GM19025 (cell line): ENCODE results near the gene SPTY2D1.
"Not testable (repeated sequence)": the region's sequence is repeated elsewhere in the genome, so short reads cannot be mapped to it uniquely, and the experiment has no call there.

Experiments
- ATAC-seq: cut with Tn5 transposase; IDR thresholded peaks from one replicate; pipeline ENCODE4 v1.9.1; 2021; ENCODE audit warnings: mild to moderate bottlenecking, low read depth, moderate library complexity; ENCODE audit not compliant: unreplicated experiment

SPTY2D1 gene

DNA sequence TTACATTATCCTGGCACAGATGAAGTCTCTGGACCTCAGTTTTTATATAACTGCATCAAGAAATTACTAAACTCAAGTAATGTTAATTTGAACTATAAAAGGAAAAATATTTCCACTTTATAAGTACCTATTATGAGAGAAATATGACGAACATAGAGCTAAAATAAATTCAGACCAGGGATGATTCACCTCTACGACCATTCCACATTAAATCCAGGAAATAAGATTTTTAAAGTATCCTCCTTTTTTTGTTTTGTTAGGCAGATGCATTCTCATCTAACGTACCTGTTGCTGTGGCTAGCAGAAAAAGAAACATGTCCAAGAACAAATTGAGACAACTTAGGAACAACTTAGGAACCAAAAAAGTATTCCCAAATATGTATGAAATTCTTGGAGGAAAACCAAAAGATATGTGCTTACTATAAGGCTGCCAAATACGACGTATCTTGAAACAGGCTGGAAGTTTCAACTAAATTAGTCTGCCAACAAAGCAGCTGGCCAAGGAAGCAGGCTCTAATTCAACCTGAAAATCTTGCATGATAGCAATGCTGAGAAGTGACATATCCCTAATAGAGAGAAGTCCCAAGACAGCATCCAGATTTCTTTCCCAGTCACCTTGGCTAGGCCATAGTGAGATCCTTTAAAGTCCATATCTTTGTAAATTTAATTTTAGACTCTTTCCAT lies 15.7 kb downstream of the SPTY2D1 start:
- no peak for ATAC-seq

DNA sequence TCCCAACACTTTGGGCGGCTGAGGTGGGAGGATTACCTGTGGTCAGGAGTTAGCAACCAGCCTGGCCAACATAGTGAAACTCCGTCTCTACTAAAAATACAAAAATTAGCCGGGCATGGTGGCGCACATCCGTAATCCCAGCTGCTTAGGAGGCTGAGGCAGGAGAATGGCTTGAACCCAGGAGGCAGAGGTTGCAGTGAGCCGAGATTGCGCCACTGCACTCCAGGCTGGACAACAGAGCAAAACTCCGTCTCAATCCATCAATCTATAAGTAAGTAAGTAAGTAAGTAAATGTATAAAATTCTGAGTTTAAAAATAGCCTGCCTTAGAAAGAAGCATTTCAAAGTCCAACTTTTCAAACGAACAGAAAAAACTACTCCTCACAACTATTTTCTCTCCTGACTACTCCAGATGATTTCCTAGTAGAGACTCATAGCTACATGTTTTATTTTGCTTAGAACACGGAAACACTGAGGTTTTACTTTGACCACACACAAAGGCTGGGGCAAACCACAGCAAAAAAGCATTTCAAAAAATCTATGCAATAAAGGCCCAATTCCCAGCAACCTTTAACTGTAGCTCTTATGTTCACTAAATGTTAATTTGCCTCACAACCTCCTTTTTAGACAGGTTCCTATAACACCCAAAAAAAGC lies 16.3 kb downstream of the SPTY2D1 start:
- ATAC-seq: no peak

GRCh38 chr11:18615628-18616392 lies 18.3 kb downstream of the SPTY2D1 start:
- ATAC-seq: peak; percentile 81

GRCh38 chr11:18614667-18615066 lies 19.5 kb downstream of the SPTY2D1 start:
- ATAC-seq: no peak

GRCh38 chr11:18612394-18612793 lies 21.7 kb downstream of the SPTY2D1 start:
- ATAC-seq: no peak

DNA sequence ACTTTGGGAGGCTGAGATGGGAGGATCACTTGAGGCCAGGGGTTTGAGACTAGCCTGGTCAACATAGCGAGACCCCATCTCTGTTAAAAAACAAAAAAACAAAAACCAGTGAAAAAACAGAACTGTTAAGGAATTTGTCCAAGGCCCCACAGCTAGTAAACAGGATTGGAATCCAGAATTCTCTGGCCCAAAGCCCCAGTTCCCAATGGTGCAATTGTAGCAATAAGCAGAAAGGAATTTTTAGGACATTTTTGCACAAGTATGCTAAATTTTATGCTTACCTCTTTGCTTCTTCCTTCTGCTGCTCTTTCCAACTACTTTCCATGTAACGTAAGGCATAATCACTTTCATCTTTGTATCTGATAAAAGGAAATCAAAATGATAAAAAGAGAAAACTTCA lies 22.9 kb downstream of the SPTY2D1 start:
- ATAC-seq: no peak

- ATAC-seq: no peak
Measured at GRCh38 chr11:18608376-18608775, 25.8 kb downstream of the SPTY2D1 start.

- ATAC-seq: no peak
Measured at GRCh38 chr11:18600915-18601569, 33.1 kb downstream of the SPTY2D1 start.

- ATAC-seq: no peak
Measured at GRCh38 chr11:18599739-18600230, 34.4 kb downstream of the SPTY2D1 start, which contains the start of gene MISFA. Gene MISFA (plus strand): TSS chr11:18599789. CDS start chr11:18599929, 140 bp downstream.

DNA sequence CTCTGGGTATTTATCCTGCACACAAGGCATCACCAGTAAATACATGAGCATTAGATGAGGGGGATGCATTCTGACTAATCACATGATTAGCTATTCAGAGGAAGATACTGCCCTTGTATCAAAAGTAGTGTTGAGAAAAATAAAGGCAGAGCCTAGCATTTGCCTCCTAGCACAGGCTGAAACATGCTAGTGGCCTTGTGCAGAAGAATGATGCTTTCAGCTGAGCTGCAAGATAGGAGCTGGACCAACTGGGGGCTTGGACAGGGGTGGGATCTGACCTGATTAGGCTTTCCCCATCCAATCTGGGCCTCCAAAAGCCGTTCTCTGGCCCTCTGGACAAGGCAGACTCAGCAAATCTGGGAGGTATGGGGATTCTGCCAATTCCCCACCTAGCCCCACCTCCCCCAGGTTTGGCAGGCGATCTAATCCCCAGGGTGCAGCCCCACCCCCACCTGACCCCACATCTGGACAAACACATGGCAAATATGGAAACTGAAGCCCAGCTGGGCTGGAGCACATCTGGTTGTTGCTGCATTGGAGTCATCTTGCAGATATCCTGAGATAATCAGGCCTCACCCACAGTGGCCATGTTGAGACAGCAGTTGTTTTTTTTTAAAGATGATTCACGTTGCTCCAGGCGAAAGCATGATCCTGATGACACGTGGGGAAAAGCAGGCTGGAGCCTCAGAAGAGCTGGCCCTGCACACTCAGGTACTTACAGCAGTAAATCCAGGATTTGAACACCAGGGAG lies 39.0 kb downstream of the SPTY2D1 start:
- ATAC-seq: no peak

- ATAC-seq: not testable (repeated sequence)
Measured at GRCh38 chr11:18594088-18594487, 40.1 kb downstream of the SPTY2D1 start.

DNA sequence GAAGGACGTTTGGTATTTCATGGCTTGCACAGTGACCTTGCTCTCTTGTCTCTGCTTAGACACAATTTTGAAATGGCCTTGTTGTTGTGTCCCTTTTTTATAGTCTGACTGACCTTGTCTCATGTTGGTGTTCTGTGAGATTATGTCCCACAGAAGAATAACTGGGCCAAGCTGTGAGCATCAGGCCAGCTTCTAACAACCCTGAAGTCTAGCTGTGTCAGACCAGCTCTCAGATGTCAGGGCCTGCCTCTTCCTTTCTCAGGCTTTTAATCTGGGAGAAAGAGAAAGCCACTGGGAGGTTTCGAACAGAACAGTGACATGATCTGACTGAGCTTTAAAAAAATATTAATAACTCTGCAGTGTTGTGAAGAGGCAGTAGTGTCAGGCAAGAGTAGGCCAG lies 43.6 kb downstream of the SPTY2D1 start:
- ATAC-seq: no peak

- ATAC-seq: peak; percentile 46
Measured at GRCh38 chr11:18588297-18589252, 45.6 kb downstream of the SPTY2D1 start, which contains the start of gene UEVLD. Gene UEVLD (minus strand): TSS chr11:18588734. CDS start chr11:18588654, 80 bp downstream.

GRCh38 chr11:18581825-18582224 lies 52.3 kb downstream of the SPTY2D1 start:
- no peak for ATAC-seq

DNA sequence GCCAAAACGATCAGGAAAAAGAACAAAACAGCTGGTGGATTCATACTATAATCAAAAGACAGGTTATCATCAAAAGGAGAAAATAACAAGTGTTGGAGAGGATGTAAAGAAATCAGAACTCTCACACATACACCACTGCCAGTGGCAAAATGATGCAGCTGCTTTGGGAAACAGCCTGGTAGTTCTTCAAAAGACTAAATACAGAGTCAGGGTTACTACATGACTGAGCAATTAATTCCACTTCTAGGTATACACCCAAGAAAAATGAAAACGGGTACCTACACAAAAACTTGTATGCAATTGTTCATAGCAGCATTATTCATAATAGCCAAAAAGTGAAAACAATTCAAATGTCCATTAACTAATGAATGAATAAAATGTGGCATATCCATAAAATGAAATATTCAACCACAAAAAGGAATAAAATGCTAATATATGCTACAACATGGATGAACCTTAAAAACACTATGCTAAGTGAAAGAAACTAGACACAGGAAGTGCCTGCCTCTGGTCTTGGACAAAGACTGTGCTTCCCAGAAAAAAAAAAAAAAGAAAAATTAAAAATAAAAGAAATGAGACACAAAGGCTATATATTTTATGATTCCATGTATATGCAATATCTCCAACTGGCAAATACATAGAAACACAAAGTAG lies 53.9 kb downstream of the SPTY2D1 start:
- ATAC-seq: no peak

DNA sequence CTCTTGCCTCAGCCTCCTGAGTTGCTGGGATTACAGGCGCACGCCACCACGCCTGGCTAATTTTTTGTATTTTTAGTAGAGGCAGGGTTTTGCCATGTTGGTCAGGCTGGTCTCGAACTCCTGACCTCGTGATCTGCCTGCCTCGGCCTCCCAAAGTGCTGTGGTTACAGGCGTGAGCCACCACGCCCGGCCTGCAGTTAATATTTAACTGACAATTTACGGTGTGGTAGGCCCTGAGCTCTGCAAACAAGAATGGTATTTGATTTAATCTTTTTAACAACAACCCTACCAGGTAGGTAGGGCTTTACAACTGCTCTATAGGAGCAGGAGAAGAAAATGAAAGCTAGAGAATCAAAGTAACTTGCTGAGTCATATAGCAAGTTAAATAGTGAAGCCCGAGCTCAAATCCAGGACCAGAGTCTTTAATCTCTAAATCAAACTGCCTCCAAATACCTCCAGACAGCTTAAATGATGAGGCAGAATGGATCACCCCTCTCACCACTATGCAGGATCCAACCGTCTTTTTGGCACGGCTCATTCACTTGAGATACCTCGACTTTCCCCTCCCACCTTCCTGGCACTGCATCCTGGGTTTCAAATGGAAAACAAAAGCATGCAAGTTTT lies 55.1 kb downstream of the SPTY2D1 start:
- no peak for ATAC-seq

DNA sequence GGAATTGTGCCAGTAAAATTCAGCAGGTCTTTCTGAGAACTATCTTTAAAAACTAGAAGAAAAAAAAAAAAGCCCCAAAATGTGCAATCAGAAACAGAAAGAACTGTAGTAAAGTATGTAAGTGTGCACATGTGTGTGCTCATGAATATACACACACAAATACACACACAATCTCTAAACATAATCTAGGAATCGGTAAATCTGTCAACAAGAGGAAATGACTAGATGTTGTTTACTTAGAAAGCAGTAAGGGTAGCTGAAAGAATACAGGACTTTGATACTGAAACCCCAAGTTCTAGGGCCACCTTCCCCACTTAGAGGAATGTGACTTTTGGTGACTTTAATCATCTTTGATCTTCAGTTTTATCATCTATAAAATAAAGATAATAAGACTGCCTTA lies 58.8 kb downstream of the SPTY2D1 start:
- ATAC-seq: no peak

GRCh38 chr11:18567081-18567480 lies 67.1 kb downstream of the SPTY2D1 start:
- ATAC-seq: no peak
